Head of caudate nucleus (tissue), 42 donors: ENCODE data around the gene ZSWIM8.

Experiments
- DNase-seq, 42 donors: peaks; one replicate each; pipeline versions ENCODE4 v3.0.0 to v3.0.0-alpha.2; 2020 to 2021; ENCODE audit warnings: mixed read lengths in 7 of 42
- intact Hi-C: fragments of 100-400 bp; cut with DNase I; formaldehyde crosslinking; loops from one replicate; pipeline ENCODE4 v1.15.0; 2022

Gene ZSWIM8

DNA sequence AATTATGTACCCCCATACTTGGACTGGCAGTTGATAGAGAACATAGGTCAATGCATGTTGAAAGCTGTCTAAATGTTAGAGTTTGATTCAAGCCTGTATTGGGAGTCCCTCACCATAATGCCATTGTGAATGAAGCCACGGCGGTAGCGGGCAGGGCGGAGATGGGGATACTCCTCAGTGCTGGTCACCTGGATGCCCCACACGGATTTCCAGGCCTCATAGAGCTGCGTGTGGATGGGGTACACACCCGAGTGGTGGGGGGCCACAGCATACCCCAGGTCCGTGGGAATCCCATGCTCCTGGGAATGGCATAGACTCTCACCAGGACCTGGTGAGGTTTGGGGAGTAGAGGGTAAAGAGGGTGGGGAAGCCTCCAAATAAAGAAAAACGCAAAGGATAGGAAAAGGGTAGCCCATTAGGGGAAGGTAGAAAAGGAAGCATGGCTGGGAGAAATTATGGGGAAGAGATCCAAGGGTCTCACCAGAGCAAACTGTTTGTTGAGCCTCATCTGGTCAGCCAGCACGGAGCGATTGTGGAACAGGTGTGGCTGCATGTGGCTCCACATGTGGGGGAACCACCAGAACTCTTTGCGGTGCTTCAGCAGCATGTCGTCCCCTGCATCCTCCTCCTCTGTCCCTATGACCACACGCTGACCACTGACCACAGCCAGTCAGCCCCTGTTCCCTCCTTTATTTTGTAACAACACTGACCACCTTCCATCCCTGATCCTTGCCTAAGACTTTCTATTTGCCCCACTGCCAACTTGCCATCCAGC is 21.0 kb downstream of the ZSWIM8 start:
- no peak for DNase-seq
- intact Hi-C loops: no loop called here

DNA sequence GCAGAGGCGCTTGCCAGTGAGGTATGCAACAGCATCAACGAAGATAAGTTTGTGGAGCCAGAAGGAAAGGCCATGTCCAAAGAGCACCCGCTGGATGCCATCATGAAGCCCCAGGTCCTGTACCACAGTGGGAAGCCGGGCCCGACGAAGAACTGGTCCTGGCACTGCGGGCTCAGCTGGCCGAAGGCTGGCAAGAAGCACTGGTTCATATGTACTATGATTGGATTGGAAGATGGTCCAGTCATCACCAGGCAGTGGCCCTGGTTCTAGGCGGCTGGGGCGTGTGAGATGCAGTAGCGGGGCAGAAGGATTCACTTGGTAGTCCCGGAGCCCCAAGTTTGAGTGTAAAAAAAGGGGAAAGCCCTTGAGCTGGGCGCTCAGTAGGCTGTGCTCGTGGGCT is 22.1 kb downstream of the ZSWIM8 start:
- no peak for DNase-seq
- intact Hi-C loops: no loop called here

- no peak for DNase-seq
- intact Hi-C loops: no loop called here
Measured at GRCh38 chr10:73808021-73808815, 22.8 kb downstream of the ZSWIM8 start.

GRCh38 chr10:73809061-73809818 is 23.8 kb downstream of the ZSWIM8 start:
- DNase-seq: no peak
- intact Hi-C loops: no loop called here

DNA sequence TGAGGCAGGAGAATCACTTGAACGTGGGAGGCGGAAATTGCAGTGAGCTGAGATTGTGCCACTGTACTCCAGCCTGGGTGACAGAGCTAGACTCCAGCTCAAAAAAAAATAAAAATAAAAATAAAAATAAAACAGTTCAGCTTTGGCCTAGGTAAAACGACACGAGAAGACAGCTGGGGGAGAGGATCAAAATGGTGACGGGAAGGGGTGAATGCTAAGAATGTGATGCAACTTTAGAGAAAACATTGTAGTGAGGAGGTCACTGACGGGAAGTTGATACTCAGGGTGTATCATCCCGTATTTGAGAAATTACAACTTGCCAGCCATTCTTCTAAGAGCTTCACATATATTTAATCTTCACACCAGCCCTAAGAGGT is 24.9 kb downstream of the ZSWIM8 start:
- intact Hi-C loops: no loop called here
- no peak for DNase-seq

DNA sequence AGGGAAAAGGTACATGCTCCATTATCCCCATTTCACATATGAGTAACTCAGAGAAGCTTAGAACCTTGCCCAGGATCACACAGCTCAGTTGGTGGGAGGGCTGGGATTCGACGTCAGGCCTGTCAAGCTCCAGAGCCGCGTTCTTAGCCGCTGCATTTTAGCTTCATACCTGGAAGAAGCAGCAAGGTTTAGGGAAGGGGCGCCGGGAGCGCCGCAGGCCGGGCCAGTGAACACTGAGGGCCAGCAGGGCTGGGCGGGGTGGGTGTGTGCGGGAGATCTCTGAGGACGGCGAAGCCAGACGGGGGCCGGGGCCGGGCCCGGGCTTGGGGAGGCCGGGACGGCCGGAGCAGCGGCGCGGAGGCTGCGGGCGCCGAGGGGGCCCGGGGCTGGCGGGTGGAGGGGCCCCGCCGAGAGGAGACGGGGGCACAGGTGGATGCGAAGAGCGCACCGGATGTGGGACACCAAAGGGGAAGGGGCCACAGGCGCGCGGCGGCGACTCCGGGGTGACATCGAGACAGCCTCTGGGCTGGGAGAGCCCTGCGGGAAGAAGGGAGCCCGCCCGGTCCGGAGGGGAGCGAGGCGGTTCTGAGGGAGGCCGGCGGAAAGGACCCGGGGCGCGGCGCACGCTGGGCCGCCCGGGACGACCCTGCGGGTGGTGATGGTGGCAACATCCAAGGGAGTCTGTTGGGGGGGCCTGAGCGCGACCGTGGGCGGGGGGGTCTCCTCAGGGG is 25.5 kb downstream of the ZSWIM8 start:
- DNase-seq: peak in 21 of 42 donors; percentile 5 to 54 (median 23)
- intact Hi-C loops: loop anchor here (1.0 kb wide), 1 partner anchor 26 kb away; the partner anchor contains the start of gene ZSWIM8

DNA sequence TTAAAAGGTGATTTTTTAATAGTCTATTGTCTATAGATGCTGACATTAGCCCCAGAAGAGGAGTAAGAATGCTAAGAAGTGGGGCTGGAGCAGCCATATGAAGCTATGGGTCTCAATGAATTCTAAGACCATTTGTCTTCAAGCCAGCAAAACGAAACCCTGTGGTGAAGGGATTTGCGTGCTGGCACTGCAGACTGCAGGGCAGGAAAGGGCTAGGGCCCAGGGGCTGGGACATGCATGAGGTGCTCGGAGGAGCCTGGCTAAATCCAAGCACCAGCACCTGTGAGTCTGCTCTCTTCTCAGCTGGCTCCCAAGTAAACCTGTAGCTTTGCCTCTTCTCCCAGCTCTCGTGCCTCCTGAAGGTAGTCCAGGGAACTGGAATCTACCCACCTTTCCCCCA is 27.3 kb downstream of the ZSWIM8 start:
- DNase-seq: no peak
- intact Hi-C loops: no loop called here

- no peak for DNase-seq
- intact Hi-C loops: no loop called here
Measured at GRCh38 chr10:73813333-73813732, 27.9 kb downstream of the ZSWIM8 start.

GRCh38 chr10:73814276-73814895 is 29.0 kb downstream of the ZSWIM8 start:
- intact Hi-C loops: no loop called here
- no peak for DNase-seq

DNA sequence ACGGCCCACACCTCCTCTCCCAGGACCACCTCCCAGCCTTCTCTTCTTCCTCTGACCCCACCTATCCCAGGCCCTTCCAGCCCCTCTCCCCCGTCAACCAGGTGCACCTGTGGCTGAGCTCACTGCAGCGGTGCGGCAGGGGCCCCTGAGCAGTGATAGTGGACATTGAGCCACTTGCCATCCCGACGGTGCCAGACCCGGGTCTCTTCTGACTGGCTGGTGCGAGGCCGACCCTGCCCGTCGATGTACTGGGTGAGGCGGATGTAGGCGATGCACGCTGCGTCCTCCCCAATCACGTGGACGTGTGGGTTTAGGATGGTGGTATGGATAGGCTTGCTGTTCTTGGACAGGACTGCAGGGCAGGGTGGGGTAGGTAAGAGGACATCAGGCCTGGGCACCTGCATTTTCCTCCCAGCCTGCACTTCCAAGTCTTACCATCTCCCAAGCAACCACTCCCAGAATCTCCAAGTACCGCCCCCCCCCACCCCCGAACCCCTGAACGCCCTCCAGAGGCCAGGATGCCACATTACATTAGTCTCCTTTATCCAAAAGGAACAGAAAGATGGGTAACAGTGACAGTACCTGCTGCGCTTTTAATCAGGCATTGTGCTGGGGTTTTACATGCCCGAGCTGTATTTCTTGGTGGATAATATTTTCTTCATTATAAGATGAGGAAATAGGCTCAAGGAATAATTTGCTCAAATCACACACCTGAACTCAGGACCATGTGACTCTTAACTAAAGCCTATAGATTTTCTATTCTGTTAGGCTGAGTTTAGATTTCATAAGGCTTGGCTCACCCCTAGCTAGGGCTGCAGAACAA is 29.7 kb downstream of the ZSWIM8 start:
- intact Hi-C loops: no loop called here
- DNase-seq: no peak

GRCh38 chr10:73815719-73816030 is 30.3 kb downstream of the ZSWIM8 start:
- intact Hi-C loops: no loop called here
- no peak for DNase-seq

DNA sequence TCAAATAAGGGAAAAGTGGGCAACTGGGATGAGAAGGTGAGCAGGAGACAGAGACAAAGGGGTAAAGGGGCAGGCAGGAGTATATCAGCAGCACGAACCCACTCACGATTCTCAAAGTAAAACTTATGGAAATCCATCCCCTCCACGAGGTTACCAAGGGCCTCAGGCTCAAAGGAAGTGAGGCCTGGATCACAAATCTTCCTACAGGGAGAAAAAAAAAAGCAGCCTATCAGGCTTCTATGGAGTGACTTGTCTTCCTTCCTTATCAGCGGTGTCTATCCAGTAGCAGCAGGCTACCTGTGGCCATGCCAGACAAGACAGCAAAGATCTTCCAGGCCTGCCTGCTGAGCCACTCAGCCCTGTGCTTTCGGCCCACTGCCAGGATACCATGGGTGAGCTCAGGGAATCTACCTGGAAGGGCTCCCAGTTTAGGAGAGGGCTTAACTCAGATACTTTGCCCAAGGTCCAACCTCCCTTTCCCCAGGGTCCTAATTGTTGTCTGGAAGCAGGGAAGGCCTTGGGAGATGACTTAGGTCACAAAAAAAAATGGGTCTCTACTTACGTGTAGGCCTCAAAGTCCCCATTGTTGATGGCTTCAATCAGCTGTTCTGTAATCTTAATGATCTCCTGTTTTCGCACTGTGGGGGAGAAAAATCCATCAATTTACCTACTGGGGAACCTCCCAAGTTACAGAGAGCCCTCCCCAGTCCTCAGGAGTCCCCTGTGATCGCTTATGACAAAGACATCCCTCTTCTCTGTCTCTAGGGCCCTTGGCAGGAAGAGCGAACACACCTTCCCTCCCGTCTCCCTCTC is 31.7 kb downstream of the ZSWIM8 start:
- DNase-seq: no peak
- intact Hi-C loops: no loop called here

DNA sequence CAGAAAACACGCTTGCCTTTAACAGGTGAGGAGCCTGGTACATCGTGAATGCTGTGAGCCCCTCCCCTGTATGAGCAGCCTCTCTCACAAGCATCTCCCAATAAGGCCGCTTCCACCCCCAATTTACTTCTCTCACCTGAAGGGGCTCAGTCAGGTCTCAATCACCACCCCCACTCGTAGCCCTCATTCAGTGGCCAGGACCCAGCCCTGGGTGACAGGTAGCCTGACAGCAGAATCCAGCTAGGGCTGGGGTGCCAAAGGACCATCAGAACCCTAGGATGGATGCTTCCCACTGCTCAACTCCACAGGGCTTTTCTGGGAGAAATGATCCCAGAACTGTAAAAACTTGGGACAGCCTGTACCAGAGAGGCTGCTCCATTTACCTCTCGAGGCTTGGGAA is 32.4 kb downstream of the ZSWIM8 start:
- intact Hi-C loops: no loop called here
- no peak for DNase-seq

DNA sequence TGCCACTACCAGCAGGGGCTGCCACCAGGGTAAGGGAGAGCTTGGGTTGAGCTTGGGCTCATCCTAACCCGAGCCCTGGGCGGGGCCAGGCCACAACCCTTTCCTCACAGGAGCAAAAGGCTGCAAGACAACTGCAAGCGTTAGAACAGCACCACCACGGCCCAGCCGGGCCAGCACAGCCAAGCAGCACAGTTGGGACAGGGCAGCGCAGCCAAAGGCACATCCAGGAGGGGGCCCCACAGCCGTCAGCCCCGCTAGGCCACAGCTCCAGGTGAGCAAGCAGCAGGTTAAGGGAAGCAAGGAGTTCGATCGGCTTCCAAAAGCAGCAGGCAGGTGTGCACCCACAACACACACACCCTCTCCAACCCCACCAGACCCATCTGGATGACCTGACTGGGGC is 33.0 kb downstream of the ZSWIM8 start:
- no peak for DNase-seq
- intact Hi-C loops: no loop called here

DNA sequence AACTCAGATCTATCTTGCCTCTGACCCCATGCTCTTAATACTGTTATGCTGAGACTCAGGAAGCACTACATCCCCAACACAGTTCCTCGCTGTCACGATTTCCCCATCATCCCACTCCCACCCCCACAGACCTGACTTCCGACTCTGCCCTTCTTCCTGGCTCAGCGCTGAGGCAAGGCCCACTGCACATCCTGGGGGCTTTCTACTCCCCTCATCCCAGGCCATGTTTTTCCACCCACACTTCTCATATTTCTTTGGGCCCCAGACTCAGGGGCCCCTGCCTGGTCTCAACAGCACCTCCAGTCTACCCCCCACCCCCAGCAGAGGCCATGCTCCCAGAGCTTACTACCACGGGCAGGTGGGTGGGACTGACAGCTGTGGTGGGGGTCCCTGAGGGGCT is 33.7 kb downstream of the ZSWIM8 start:
- DNase-seq: no peak
- intact Hi-C loops: no loop called here

DNA sequence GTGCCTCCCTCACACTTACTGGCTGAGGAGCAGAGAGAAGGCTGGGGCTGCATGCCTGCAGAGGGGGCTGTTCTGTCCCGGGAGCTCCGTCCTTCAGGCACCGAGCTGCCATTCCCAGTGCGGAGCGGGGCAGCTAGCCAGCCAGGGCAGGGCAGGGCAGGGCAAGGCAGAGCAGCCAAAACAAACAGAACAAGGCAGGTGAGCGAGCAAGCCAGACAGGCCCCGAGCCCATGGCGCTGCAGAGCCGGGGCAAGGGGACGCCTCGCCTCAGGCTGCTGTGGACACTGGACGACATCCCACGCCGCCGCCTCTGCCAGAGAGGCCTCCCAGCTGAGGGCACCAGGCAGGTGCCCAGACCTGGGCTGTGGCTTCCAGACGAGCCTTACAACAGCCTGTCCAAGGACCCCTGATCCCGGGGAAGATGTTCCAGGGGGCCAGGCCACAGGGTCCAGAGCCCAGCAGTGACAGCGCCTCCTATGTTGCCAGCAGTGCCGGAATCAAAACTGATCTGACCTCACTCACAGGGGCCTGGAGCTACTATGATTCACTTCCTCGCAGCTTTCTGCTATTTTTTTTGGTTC is 34.2 kb downstream of the ZSWIM8 start:
- DNase-seq: no peak
- intact Hi-C loops: no loop called here

DNA sequence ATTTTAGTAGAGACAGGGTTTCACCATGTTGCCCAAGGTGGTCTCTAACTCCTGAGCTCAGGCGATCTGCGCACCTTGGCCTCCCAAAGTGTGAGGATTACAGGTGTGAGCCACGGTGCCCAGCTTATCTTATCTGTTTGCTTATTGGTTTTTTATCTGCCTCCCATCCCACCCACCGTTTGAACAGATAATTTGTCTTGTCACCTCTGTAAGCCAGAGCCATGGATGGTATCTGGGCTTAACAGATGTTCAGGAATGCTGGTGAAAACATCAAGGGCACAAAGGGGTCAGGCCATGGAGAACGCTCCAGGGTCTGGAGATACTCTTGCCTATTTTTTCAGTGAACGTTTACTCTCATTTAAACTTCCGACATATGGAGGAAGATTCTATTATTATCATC is 38.0 kb downstream of the ZSWIM8 start:
- intact Hi-C loops: no loop called here
- DNase-seq: no peak
